ENCODE measurements around the gene TMEM232. TPM values are rescaled to one million over a fixed set of nuclear protein-coding genes. Genes with fewer than 3 reads are reported as not detected.

Gene TMEM232
- total and polyA plus RNA-seq, 8 donors, result 2.4 to 8.4 (median 5.2) TPM

- no peaks in the 10 kb centered on the region for H3K27me3 ChIP-seq
- DNase-seq, result no peak
- no peaks in the 10 kb centered on the region for H3K4me1 ChIP-seq
- no peak overlapping the region for H3K4me3 ChIP-seq
- no peak overlapping the region for H3K27ac ChIP-seq
- no peaks in the 10 kb centered on the region for H3K36me3 ChIP-seq
- H3K9me3 ChIP-seq, result no peaks in the 10 kb centered on the region
- no peak for ATAC-seq
- TF ChIP-seq CTCF (IDR thresholded peaks at IDR 0.05), result no peak
- intact Hi-C loops (cut with DNase I), result no loop called here
Observed at GRCh38 chr5:110386782-110387181, 339.7 kb downstream of the TMEM232 start.

- ATAC-seq (no peak), DNase-seq (no peak)
Observed at GRCh38 chr5:110383231-110383630, 343.2 kb downstream of the TMEM232 start.

GRCh38 chr5:110377943-110378342 is 348.5 kb downstream of the TMEM232 start:
- H3K4me1 ChIP-seq, result no peaks in the 10 kb centered on the region
- no peak overlapping the region for H3K27ac ChIP-seq
- H3K9me3 ChIP-seq, result no peaks in the 10 kb centered on the region
- no peak for ATAC-seq
- no peaks in the 10 kb centered on the region for H3K36me3 ChIP-seq
- DNase-seq, result no peak
- intact Hi-C loops (cut with DNase I), result no loop called here
- no peak for TF ChIP-seq CTCF (IDR thresholded peaks at IDR 0.05)
- no peaks in the 10 kb centered on the region for H3K27me3 ChIP-seq
- no peak overlapping the region for H3K4me3 ChIP-seq

More at GRCh38 chr5:110383231-110383630, 343.2 kb downstream of the TMEM232 start:
- Histone ChIP-seq H3K9me3 (no peaks in the 10 kb centered on the region), H3K27ac (no peak overlapping the region), H3K27me3 (no peaks in the 10 kb centered on the region), H3K4me1 (no peaks in the 10 kb centered on the region), H3K4me3 (no peak overlapping the region), H3K36me3 (no peaks in the 10 kb centered on the region)
- intact Hi-C loops (cut with DNase I), result no loop called here
- no peak for TF ChIP-seq CTCF (IDR thresholded peaks at IDR 0.05)

- Histone ChIP-seq H3K4me1 (no peaks in the 10 kb centered on the region), H3K36me3 (no peaks in the 10 kb centered on the region), H3K9me3 (no peaks in the 10 kb centered on the region), H3K4me3 (no peak overlapping the region), H3K27me3 (no peaks in the 10 kb centered on the region), H3K27ac (no peak overlapping the region)
- intact Hi-C loops (cut with DNase I), result no loop called here
- no peak for DNase-seq
- no peak for ATAC-seq
- no peak for TF ChIP-seq CTCF (IDR thresholded peaks at IDR 0.05)
Observed at GRCh38 chr5:110377361-110377760, 349.1 kb downstream of the TMEM232 start.

- H3K27ac ChIP-seq, result no peak overlapping the region
- no peak overlapping the region for H3K4me3 ChIP-seq
- H3K36me3 ChIP-seq, result no peaks in the 10 kb centered on the region
- intact Hi-C loops (cut with DNase I), result no loop called here
- no peaks in the 10 kb centered on the region for H3K27me3 ChIP-seq
- TF ChIP-seq CTCF (IDR thresholded peaks at IDR 0.05), result no peak
- no peaks in the 10 kb centered on the region for H3K4me1 ChIP-seq
- ATAC-seq (peak; percentile 43), DNase-seq (peak in 1 of 4 donors; percentile 14)
- no peaks in the 10 kb centered on the region for H3K9me3 ChIP-seq
Observed at GRCh38 chr5:110376281-110376951, 350.1 kb downstream of the TMEM232 start.

Measured in left lung (tissue), 10 donors.